ACHN (cell line): ENCODE measurements around the gene HOXA4.

Experiments
- DNase-seq: peaks from one replicate; pipeline ENCODE4 v3.0.0-alpha.2; 2015
- in situ Hi-C: cut with HindIII; loops from 2 replicates; pipeline ENCODE4 v1.10.0; 2017; ENCODE audit warnings: low sequenced_read_pairs, low pct_ligation_motif_present, low pct_unique_long_range_greater_than_20kb

HOXA4 gene

DNA sequence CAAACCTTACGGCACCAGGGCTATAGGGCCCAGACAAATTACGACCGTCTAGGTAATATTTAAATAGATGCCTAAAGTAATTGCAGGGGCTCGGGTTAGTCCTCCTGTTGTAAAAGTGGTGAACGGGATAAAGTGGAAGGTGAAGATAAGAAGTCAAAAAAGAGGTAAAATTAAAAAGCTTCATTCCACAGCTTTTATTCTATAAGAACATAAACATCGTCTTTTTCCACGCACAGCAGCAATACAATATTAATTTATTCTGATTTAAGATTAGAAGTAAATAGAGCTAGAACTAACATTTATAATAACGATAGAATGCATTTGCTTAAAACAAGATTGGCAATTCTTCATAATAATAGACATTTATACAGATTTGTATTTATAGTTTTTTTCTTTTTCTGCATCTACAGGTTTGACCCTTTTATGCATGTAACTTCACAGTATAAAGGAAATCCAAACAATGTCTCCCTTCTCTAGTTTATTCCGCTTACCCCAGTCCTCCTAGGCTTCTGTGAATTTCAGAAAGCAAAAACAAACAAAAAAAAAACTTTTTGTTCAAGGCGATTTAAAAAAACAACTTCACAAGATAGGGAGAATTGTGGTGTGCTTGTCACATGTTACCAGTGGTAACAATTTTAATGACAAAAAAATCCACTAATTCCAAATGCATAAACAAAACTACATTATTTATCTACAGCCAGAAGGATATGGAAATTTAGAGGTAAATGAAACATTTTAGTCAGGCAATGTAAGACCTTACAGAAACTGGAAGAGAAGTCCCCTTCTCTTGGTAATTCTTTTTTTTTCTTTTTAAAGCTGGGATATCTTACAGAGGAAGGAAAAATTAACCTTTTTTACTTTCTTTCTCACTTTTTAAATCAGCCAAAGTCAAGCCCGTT lies 40.1 kb upstream of the HOXA4 start:
- peak; percentile 25 for DNase-seq
- in situ Hi-C loops, result no loop called here

DNA sequence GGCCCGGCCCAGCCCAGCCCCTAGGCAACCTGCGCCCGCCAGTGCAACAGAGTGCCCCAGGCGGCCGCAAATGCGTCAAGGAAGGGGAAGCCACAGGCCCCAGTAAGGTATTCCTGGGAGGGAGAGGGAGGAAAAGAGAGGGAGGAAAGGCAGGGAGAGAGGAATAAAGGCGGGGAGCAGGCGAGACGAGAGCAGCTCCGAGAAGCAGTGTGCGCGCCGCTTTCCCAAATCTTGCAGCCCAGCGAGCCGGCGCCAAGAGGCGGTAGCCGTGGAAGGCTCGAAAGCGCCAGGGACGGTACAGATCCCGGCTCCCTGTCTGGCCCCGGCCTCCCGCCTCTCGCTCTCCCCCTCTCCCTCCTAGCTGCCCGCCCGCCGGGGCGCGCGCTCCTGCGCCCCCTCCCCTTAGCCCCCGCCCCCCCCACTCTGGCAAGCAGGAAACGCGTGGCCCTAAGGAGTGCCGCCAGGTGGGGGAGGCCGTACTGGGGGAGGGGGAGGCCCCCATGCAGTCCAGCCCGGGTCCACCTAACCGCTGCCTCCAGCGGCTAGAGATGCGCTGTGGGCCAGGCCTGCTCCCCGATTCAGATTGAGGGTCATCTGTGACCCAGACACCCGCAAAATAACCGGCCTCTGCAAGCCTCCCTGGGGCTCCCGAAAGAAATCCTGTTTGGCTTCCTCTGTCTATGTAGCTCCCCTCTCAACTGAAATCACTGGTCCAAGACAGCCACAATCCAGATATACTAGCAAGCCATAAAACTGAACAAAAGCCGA lies 39.3 kb upstream of the HOXA4 start:
- DNase-seq, result peak; percentile 73
- in situ Hi-C loops, result loop anchor here (10.0 kb wide), 1 partner anchor 785 kb away; no protein-coding TSS in a partner anchor

DNA sequence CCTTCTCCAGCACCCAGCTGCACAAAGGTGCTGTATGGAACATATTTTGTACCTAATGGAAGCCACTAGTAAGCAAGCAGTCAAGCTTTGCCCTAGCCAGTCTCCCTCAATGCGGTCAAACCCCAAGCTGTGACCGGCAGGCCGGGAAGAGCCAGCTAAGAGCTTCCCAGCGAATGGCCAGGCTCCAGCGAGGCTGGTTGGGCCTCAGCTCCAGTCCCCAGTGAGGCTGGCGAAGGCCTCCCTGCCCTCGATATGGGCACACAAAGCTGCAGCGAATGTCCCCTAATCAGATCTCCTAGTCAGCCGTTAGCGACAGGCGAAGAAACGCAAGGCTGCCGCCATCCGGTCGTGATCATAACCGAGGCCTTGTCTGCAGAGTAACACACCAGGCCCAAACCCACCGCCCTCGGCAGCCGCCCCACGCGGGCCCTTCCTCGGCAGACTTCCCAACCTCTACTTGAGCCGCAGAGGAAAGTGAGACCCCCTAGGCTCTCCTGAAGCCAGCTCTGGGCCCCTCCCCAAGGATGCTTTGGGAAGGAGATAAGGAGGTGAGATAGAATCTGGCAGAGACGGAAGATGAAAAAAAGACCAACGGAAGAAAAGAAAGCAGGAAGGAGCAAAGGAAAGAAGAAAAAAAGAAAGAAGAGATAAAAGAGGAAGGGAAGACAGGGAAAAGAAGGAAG lies 37.8 kb upstream of the HOXA4 start:
- in situ Hi-C loops, result loop anchor here (10.0 kb wide), 1 partner anchor 784 kb away; no protein-coding TSS in a partner anchor
- peak; percentile 82 for DNase-seq

DNA sequence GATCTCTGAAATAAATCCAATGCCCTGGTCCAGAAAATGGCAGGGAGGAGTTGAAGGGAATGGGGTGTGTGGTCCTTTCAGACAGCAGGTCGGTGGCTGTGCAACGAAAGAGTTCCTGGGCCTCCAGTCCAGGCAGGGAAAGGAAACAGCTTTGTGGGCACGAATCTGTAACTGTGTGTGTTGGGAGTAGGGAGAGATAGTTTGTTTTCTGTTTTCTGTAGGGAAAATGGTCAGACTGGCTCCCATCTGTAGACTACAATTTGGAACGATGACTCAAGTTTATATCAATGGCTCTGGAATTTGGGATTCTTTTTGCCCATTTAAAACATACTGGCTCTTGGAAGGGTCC lies 37.3 kb upstream of the HOXA4 start:
- in situ Hi-C loops, result loop anchor here (10.0 kb wide), 1 partner anchor 783 kb away; no protein-coding TSS in a partner anchor
- DNase-seq, result peak; percentile 51

DNA sequence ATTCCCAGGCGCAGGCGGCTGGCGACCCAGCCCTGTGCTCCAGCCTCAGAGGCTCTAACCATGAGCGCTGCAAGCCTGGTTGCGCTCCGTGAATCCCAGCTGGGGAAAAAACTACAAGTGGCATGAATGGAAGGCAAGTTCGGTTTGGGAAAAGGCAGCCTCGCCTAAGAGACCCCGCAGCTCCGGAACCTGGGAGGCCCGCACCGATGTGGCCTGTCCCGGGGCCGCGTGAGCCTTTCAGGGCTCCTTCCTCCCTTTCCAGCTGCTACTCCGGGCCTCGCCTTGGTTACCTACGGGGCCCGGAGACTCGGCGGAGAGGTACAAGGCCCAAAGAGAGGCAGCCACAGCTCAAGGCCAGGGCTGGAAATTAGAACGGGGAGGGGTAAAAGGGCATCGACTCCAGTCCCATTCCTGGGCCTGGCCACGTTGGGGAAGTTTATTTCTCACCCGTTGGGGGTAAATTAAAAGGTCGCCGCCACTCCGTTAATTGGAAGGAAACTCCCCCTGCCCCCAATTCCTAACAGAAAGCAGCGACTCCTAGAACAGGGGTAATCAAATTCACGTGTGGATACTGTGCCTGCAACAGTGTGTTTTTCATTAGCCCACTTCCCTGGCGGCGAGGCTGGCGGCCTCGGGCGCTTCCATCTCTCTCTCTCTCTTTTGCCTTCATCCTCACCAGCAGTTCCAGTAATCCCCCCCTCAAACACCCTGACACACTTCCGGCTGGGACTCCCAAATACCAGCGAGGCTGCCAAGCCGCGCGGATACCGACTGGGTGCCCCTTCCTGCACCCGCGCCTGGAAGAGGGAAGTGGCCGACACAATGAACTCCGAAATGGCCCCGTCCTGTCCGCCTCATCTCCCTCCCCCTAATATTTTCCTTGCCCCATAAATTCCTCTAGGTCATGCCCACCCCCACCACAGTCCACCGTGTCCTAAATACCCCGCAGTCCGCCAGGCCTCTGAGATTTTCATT lies 36.3 kb upstream of the HOXA4 start:
- in situ Hi-C loops, result loop anchor here (10.0 kb wide), 1 partner anchor 782 kb away; no protein-coding TSS in a partner anchor
- DNase-seq, result peak; percentile 92

DNA sequence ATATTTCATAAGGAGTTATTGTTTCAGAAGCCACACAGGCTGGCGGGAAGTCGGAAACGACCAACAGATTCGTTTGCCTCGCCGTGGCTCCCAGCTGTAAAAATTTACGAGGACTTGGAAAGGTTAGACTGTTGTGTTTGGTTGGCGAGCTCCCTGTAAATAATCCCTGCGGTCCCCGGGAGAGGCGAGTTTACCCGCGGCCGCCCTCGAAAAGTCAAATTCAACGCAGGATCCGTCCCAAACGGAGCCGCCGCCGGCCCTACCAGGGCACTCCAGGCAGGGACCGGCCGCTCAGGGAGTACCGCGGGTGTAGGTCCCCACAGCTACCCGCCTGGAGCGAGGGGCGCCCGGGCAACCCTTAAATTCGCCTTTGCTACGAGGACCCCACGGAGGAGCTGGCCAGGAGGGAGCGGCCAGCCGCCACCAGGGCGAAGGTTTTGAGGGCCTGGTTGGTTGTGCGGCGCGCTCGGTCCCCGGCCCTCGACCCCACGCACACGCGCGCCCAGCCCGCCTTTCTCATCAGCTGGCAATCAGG lies 35.5 kb upstream of the HOXA4 start:
- in situ Hi-C loops, result loop anchor here (10.0 kb wide), 1 partner anchor 781 kb away; no protein-coding TSS in a partner anchor
- DNase-seq, result peak; percentile 59

DNA sequence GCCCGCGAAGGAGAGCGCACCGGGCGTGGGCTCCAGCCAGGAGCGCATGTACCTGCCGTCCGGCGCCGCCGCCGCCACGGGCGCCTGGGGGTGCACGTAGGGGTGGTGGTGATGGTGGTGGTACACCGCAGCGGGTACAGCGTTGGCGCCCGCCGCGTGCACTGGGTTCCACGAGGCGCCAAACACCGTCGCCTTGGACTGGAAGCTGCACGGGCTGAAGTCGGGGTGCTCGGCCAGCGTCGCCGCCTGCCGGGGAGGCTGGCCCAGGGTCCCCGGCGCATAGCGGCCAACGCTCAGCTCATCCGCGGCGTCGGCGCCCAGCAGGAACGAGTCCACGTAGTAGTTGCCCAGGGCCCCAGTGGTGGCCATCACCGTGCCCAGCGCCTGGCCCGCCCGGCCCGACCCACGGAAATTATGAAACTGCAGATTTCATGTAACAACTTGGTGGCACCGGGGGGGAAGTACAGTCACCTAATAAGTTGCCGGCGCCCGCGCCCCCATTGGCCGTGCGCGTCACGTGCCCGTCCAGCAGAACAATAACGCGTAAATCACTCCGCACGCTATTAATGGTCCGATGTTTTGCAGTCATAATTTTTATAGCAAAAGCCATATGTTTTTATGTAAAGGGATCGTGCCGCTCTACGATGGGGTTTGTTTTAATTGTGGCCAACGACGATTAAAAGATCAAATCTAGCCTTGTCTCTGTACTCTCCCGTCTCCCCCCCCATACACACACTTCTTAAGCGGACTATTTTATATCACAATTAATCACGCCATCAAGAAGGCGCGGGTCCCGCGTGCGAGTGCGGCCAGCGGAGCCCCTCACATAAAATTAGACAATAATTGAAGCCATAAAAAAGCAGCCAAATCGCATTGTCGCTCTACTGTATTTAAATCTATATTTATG lies 34.8 kb upstream of the HOXA4 start, which contains the start of gene HOXA9:
HOXA9 (minus strand) TSS at position 449 of the 907 bp plus-strand sequence; CDS start at position 369, 80 bp downstream.
- DNase-seq, result peak; percentile 97
- in situ Hi-C loops, result loop anchor here (10.0 kb wide), 1 partner anchor 781 kb away; no protein-coding TSS in a partner anchor

DNA sequence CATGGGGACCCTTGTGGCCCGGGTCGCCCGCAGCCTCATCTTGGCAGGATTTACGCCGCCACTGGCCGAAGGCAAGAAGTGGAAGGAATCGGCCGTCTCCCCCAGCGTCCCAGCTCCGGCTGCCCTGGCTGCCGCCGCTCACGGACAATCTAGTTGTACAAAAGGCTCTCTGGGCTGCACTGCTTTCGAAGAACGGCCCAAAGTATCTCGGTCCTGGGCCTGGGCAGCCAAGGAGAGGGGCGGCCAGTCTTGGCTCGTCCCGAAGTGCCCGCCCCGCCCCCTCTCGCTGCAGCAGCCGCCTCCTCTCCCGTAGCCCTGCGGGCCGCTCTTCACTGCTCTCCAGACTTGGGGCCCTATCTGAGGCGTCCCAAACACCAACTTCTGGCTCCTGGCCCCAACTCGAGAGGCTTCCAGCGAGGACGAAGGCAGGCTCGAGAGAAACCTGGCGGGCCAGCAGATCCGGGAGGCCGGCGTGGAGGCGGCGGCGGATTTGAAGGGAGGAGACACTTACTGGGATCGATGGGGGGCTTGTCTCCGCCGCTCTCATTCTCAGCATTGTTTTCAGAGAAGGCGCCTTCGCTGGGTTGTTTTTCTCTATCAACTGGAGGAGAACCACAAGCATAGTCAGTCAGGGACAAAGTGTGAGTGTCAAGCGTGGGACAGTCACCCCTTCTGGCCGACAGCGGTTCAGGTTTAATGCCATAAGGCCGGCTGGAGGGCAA lies 34.0 kb upstream of the HOXA4 start:
- peak; percentile 61 for DNase-seq

DNA sequence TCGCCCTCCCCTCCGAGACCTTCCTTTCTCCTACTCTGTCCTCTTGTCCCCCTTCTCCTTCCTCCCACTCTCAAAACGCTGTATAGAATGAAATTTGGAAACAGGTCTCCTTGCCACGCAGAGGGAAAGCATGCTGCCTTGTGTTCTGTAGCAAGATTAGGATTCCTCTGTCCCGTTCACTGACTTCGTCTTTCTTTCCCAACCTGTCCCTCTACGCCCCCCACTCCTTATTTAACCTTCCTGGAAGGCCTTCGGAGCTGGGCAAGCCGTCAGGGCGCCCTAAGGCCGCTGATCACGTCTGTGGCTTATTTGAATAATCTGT lies 33.4 kb upstream of the HOXA4 start:
- peak; percentile 35 for DNase-seq
- in situ Hi-C loops, result loop anchor here (10.0 kb wide), 1 partner anchor 779 kb away; no protein-coding TSS in a partner anchor

More for the DNA sequence above, 34.0 kb upstream of the HOXA4 start:
- in situ Hi-C loops, result loop anchor here (10.0 kb wide), 1 partner anchor 780 kb away; no protein-coding TSS in a partner anchor

DNA sequence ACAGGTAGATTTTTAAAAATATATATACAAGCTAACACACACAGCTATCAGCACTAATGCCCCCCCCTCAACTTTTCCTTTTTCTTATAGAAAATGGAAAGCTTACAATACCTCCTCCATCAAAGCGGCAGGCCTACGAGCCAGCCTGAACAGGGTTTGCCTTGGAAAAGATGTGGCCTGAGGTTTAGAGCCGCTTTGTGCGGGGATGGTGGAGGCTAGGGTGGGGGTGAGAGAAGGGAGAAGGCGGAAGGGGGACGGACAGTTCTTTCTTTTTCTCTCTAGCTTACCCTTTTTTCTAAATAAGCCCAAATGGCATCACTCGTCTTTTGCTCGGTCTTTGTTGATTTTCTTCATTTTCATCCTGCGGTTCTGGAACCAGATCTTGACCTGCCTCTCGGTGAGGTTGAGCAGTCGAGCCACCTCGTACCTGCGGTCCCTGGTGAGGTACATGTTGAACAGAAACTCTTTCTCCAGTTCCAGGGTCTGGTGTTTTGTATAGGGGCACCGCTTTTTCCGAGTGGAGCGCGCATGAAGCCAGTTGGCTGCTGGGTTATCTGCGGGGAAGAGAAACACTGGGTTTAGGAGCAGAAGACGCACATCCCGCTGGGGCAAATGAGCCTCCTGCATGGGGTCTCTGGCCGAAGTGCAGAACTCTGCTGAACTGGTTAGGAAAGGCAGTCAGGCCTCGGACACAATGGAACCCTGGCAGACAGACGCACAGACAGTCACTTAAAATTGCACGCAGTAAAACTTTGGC lies 32.9 kb upstream of the HOXA4 start:
- in situ Hi-C loops, result loop anchor here (10.0 kb wide), 1 partner anchor 779 kb away; no protein-coding TSS in a partner anchor
- DNase-seq, result peak; percentile 46

DNA sequence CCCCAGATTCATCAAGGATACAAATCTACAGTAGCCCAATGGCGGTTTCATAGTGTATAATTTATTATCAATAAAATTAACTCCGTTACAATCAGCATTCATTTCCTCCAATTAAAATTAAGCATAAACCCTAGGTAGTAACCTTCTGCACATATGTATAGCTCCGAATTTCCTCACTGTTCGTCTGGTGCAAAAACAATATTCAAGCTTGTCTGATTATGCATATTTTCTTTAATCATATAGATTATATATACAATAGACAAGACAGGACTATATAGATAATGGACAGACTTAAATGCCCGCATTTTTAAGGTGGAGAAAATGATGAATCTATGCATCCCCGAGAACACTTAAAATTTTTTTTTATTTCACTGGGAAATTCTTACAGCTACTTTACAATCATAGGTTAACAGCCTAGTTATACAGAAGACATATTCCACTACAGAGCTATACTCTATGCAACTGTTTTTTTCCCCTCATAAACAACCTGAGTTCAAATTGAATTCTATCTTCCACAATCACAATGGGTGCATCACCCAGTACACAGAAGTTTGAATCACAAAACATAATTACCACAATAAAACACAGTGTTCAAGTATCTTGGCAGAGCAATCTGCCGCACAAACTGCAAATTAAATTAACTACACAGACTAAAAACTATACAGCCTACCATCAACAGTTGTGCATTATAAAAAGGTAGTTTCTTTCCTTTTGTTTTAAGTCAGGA lies 32.2 kb upstream of the HOXA4 start:
- peak; percentile 25 for DNase-seq

DNA sequence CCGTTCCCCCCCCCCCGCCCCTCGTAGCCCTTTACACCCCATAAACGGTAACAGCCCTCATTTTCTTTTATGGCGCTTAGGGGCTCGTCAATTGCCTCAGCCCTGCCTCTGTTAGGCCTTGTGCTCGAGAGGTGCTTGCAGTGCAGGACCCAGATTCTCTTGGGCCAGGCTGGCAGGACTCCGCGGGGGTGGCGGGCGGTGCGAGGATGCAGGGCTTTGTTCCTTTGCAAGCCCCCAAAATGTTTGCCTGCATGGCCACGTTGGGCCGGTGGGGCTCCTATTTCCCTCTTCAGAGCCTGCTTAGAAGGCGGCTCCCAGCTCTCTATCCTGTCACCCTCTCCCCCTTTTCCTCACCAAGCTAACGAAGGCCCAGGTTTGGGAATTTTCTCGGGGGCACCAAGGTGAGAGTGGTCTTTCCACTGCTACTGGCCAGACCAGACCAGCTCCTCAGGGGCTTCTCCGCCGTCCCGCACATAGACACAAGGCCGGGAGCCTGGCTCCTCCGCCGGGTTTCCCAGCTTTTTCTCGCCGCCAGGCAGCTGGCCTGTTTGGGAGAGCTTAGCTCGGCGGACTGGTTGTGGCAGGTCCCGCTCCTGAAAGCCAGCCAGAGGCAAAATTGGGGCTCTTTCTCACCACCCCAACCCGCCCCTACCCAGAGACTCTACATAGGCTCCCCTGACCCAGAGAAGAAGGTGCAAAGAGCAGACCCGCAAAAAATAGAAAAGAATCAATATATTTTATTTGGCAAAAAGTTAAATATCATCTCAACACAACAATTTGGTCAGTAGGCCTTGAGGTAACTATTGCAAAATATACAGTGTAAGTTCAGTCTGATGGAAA lies 31.4 kb upstream of the HOXA4 start:
- in situ Hi-C loops, result loop anchor here (10.0 kb wide), 1 partner anchor 777 kb away; no protein-coding TSS in a partner anchor
- peak; percentile 51 for DNase-seq

More for the DNA sequence above, 32.2 kb upstream of the HOXA4 start:
- in situ Hi-C loops, result loop anchor here (10.0 kb wide), 1 partner anchor 778 kb away; no protein-coding TSS in a partner anchor

DNA sequence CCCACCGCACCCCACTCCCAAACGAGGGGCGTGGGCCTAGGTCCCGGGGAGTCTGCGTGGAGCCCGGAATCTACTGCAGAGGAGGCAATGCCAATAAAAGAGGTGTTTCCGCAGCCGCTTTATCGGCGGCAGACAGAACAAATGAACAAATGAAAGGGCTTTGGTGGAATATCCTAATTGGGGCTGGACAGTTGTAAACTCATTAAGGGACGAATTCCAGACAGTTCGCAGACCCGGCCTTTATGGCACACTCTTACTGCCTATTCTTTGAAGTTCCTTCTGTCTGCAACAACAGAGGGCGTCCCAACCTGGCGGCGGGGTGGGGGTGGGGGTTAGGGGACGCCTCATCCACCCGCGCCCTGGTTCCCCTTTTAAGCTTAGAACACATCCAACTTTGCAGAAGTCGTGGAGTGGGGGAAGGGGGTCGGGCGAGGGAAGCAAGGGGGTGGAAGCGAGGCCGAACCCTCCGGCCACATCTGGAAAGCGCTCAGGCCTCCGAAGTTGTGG lies 30.7 kb upstream of the HOXA4 start:
- peak; percentile 62 for DNase-seq
- in situ Hi-C loops, result loop anchor here (10.0 kb wide), 1 partner anchor 776 kb away; no protein-coding TSS in a partner anchor
